NCI-H2227 (cell line): Measurements from ENCODE around the gene SPI1.

Experiments
- DNase-seq: peaks from one replicate; lab custom pipeline; 2025; ENCODE audit not compliant: unreplicated experiment; lab: John Stamatoyannopoulos, UW

The SPI1 gene

GRCh38 chr11:47378010-47378835 is at the start of gene SPI1:
Gene SPI1, minus strand, starts transcription at chr11:47378547. Its CDS starts 194 bp downstream, at chr11:47378353.
- no peak for DNase-seq

DNA sequence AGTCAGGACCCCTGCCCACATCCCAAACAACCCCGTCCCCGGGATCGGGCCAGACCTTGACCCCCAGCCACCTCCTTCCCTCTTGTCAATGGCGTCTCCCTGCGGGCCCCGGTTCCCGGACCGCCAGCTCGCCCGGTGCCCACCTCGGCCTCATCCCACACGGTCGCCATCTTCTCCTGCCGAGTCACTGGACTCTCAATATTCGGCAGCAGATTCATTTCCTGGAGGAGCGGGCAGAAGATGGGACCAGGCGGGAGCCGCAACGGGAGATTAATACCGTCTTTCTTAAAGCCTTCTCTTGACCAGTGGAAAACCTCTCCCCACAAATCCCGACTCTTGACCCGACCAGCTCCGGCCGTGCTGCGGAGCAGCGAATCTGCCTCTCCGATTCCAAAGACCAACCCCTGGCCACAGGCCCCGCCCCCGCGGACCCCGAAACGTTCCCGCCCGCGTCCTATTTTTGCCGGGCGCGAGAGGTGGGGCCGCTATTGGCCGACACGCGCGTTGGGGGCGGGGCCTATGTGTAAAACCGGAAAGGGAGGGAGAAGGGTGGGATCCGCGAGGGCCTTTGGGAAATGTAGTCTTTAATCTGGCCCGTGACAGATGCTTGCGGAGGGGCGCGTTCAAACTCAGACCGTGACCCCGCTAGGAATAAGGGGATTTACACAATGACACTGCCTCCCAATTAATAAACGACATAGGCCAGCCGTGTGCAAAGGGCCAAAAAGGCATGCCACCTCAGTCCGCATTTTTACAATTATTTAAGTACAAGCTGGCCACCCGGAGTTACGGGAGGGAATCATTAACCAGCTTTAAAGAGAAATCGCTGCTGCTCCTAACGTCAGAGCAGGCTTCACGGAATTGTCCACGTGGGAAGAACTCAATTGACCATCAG is 48.0 kb upstream of the SPI1 start, which contains the start of gene PSMC3:
Gene PSMC3, minus strand, starts transcription at position 378 of the 895 bp plus-strand sequence. Its CDS starts 160 bp downstream, at position 218.
- peak; percentile 98 for DNase-seq

- no peak for DNase-seq
Observed at GRCh38 chr11:47425611-47426010, 47.3 kb upstream of the SPI1 start.

GRCh38 chr11:47418454-47419259 is 40.3 kb upstream of the SPI1 start:
- DNase-seq: no peak

DNA sequence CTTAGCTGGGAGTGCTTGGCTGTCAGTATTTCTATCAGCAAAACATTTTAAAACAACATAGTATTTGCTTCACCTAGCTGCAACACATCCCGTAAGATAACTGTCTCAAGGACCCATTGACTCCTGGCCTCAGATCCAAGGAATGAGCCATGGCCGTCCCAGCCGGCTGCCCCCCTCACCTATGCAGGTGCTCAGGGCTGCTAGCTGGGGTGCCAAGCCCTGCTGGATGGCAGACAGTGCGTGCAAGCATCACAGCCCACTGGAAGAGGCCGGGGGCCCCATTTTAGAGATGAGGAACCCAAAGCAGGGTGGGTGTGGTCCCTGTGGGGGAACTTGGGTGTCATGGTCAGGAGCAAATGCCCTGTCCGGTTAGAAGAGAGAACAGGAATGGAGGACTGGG is 39.4 kb upstream of the SPI1 start:
- DNase-seq: no peak

GRCh38 chr11:47415949-47416472 is 37.7 kb upstream of the SPI1 start:
- DNase-seq: no peak

GRCh38 chr11:47415091-47415854 is 36.9 kb upstream of the SPI1 start:
- no peak for DNase-seq

DNA sequence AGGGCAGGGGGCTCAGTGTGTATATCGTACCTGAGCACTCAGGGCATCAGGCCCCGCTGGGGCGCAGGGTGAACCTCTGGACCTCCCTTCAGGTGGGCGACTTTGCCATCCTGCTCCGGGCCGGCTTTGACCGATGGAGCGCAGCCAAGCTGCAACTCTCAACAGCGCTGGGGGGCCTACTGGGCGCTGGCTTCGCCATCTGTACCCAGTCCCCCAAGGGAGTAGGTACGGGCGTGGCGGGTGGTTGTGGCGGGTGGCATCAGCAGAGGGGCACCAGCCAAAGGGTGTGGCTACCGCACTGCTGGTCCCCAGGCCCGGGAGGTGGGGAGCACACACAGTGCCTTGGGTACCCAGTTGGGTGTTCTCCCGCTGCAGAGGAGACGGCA is 36.3 kb upstream of the SPI1 start:
- no peak for DNase-seq

GRCh38 chr11:47413908-47414684 is 35.7 kb upstream of the SPI1 start:
- DNase-seq: no peak

GRCh38 chr11:47413351-47413750 is 35.0 kb upstream of the SPI1 start:
- no peak for DNase-seq

DNA sequence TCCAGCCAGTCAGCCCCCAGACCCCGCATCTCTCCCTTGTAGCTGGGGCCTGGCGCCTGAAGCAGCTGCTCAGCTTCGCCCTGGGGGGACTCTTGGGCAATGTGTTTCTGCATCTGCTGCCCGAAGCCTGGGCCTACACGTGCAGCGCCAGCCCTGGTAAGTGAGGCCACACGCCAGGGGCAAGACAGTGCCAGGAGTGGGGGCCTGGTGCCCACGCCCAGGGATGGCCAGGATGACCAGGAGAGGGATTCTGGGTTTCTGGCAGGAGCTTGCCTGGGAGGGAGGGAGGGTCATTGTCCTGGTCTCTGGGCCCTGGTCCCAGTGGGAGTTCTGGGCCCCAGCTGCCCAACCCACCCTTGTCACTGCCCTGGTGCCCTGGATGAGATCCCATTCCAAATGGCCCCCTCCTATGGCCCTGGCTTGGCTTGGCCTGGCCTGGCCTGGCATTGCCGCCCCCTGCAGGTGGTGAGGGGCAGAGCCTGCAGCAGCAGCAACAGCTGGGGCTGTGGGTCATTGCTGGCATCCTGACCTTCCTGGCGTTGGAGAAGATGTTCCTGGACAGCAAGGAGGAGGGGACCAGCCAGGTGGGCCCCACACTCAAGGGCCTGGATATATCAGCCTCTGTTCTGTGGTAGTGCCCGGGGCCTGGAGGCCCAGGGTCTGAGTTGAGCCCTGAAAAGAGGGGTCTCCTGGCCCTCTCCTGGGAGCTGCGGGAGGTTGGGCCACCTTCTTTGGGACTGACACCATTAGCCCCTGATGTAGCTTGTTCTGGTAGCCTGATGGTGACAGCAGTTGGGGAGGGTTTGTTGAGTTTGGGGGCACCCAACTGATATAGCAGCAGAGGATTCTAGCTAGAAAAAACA is 33.8 kb upstream of the SPI1 start:
- peak; percentile 61 for DNase-seq

- no peak for DNase-seq
Observed at GRCh38 chr11:47410370-47411264, 32.3 kb upstream of the SPI1 start.

DNA sequence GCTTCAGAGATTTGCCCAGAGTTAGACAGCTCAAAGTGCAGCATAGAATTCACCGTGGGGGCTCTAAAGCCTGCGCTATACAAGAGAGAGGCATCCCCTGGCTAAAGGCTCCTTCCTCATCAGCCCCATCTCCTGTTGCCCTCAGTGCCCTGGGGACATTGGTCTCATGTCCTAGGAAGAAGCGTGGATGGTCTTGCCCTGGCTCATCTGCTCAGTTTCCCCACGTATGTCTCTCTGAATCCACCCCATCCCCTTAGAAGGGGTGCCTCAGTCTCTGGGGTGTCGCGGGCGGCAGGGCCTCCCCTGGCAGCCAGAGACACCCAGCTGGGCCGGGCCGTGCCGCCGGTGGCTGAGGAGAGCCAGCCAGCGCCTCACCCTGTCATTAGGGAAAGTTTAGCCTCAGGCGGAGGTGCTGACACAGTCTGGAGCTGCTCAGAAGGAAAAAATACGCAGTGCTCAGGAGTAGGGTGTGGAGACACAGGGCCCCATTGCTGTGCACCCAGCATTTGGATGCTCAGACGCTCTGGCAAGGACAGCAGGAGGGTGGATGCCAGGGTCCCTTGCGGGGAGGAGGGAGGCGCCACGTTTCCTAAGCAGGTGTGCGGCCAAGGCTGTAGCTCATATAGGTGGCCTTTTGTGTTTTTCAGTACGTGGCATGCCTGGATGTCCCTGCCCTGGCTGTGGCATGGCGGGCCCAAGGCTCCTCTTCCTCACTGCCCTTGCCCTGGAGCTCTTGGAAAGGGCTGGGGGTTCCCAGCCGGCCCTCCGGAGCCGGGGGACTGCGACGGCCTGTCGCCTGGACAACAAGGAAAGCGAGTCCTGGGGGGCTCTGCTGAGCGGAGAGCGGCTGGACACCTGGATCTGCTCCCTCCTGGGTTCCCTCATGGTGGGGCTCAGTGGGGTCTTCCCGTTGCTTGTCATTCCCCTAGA is 31.4 kb upstream of the SPI1 start:
- peak; percentile 21 for DNase-seq

- DNase-seq: no peak
Observed at GRCh38 chr11:47408598-47409439, 30.5 kb upstream of the SPI1 start.
